CD4-positive, alpha-beta T cell treated with Interleukin-4 for 4 hours (primary cell): Measurements from ENCODE around the gene TMC6.

Experiments
- DNase-seq: peaks from one replicate; pipeline ENCODE4 v3.0.0-alpha.2; 2020

The TMC6 gene

DNA sequence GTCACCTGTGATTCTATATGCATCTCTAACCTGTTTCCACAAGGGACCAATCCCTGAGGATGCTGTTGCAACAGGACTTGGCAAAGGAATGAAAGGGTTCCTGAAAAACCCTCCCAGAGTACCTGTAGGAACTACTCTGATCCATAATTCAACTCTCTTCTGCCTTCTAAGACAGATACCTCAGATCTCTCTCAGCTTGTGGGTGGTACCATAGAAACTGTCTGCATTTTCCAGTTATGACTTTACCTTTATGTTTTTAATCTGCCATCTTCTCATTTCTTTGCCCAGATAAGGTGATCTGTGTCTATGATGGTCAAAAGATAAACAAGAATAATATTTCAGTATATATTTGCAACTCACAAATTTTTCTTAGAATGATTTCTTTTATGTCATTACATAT is 65.1 kb downstream of the TMC6 start:
- DNase-seq, result no peak

- DNase-seq, result no peak
These were observed 66.0 kb downstream of the TMC6 start for GRCh38 chr17:78062596-78062995.
